ENCODE results near the gene PRICKLE2. TPM values are rescaled to one million over a fixed set of nuclear protein-coding genes. Genes with fewer than 3 reads are reported as not detected.

PRICKLE2 gene
- total and polyA plus RNA-seq, 2 experiments from 2014 or later: 1.1 to 12.5 TPM

GRCh38 chr3:64053581-64053980 lies 171.7 kb downstream of the PRICKLE2 start:
- Mint-ChIP-seq H3K9me3 (no peaks in the 10 kb centered on the region), H3K27ac (no peak overlapping the region), H3K4me3 (no peak overlapping the region), H3K4me1 (peaks cover 17% of the 10 kb centered on the region), H3K36me3 (ENCODE audit: low read depth) (no peaks in the 10 kb centered on the region), H3K27me3 (ENCODE audit: insufficient read depth, low read depth, poor library complexity) (no peaks in the 10 kb centered on the region)
- Histone ChIP-seq H3K27ac (ENCODE audit: low read depth) (no peak overlapping the region), H3K79me2 (replicated peaks; ENCODE audit: insufficient read depth) (no peaks in the 10 kb centered on the region), H3K9me2 (ENCODE audit: insufficient read depth) (no peaks in the 10 kb centered on the region), H3K36me3 (ENCODE audit: insufficient read depth) (no peaks in the 10 kb centered on the region), H3K4me2 (no peak overlapping the region), H3F3A (replicated peaks; ENCODE audit: low read depth) (no peaks in the 10 kb centered on the region), H4K20me1 (replicated peaks; ENCODE audit: insufficient read depth) (no peaks in the 10 kb centered on the region), H3K27me3 (ENCODE audit: insufficient read depth) (no peaks in the 10 kb centered on the region), H3K4me1 (ENCODE audit: insufficient read depth) (peaks cover 19% of the 10 kb centered on the region), H2AFZ (no peak overlapping the region), H3K4me3 (no peak overlapping the region)
- DNase-seq (ENCODE audit: low spot score): no peak
- ATAC-seq: no peak
- TF ChIP-seq, protein P1, sequence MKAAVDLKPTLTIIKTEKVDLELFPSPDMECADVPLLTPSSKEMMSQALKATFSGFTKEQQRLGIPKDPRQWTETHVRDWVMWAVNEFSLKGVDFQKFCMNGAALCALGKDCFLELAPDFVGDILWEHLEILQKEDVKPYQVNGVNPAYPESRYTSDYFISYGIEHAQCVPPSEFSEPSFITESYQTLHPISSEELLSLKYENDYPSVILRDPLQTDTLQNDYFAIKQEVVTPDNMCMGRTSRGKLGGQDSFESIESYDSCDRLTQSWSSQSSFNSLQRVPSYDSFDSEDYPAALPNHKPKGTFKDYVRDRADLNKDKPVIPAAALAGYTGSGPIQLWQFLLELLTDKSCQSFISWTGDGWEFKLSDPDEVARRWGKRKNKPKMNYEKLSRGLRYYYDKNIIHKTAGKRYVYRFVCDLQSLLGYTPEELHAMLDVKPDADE (IDR thresholded peaks at IDR 0.05): no peak
- TF ChIP-seq CREB1 (CRISPR knock-in tag; IDR thresholded peaks at IDR 0.05; ENCODE audit: low read depth) (no peak), POLR2AphosphoS5 (IDR thresholded peaks at IDR 0.05; ENCODE audit: low read depth) (no peak), NANOG (IDR thresholded peaks at IDR 0.05; ENCODE audit: borderline replicate concordance) (no peak), REST (IDR thresholded peaks at IDR 0.05; ENCODE audit: unreplicated experiment) (no peak), EZH2 (IDR thresholded peaks at IDR 0.05; ENCODE audit: low read depth, unreplicated experiment) (no peak), STAT1 (IDR thresholded peaks at IDR 0.05; ENCODE audit: unreplicated experiment) (no peak), JUNB (IDR thresholded peaks at IDR 0.05; ENCODE audit: unreplicated experiment) (no peak), EZH2phosphoT487 (IDR thresholded peaks at IDR 0.05; ENCODE audit: unreplicated experiment) (no peak), CTCF (conservative IDR thresholded peaks at IDR 0.05; ENCODE audit: low read depth in 2 of 2) (no peak)
- TF ChIP-seq, protein P2, sequence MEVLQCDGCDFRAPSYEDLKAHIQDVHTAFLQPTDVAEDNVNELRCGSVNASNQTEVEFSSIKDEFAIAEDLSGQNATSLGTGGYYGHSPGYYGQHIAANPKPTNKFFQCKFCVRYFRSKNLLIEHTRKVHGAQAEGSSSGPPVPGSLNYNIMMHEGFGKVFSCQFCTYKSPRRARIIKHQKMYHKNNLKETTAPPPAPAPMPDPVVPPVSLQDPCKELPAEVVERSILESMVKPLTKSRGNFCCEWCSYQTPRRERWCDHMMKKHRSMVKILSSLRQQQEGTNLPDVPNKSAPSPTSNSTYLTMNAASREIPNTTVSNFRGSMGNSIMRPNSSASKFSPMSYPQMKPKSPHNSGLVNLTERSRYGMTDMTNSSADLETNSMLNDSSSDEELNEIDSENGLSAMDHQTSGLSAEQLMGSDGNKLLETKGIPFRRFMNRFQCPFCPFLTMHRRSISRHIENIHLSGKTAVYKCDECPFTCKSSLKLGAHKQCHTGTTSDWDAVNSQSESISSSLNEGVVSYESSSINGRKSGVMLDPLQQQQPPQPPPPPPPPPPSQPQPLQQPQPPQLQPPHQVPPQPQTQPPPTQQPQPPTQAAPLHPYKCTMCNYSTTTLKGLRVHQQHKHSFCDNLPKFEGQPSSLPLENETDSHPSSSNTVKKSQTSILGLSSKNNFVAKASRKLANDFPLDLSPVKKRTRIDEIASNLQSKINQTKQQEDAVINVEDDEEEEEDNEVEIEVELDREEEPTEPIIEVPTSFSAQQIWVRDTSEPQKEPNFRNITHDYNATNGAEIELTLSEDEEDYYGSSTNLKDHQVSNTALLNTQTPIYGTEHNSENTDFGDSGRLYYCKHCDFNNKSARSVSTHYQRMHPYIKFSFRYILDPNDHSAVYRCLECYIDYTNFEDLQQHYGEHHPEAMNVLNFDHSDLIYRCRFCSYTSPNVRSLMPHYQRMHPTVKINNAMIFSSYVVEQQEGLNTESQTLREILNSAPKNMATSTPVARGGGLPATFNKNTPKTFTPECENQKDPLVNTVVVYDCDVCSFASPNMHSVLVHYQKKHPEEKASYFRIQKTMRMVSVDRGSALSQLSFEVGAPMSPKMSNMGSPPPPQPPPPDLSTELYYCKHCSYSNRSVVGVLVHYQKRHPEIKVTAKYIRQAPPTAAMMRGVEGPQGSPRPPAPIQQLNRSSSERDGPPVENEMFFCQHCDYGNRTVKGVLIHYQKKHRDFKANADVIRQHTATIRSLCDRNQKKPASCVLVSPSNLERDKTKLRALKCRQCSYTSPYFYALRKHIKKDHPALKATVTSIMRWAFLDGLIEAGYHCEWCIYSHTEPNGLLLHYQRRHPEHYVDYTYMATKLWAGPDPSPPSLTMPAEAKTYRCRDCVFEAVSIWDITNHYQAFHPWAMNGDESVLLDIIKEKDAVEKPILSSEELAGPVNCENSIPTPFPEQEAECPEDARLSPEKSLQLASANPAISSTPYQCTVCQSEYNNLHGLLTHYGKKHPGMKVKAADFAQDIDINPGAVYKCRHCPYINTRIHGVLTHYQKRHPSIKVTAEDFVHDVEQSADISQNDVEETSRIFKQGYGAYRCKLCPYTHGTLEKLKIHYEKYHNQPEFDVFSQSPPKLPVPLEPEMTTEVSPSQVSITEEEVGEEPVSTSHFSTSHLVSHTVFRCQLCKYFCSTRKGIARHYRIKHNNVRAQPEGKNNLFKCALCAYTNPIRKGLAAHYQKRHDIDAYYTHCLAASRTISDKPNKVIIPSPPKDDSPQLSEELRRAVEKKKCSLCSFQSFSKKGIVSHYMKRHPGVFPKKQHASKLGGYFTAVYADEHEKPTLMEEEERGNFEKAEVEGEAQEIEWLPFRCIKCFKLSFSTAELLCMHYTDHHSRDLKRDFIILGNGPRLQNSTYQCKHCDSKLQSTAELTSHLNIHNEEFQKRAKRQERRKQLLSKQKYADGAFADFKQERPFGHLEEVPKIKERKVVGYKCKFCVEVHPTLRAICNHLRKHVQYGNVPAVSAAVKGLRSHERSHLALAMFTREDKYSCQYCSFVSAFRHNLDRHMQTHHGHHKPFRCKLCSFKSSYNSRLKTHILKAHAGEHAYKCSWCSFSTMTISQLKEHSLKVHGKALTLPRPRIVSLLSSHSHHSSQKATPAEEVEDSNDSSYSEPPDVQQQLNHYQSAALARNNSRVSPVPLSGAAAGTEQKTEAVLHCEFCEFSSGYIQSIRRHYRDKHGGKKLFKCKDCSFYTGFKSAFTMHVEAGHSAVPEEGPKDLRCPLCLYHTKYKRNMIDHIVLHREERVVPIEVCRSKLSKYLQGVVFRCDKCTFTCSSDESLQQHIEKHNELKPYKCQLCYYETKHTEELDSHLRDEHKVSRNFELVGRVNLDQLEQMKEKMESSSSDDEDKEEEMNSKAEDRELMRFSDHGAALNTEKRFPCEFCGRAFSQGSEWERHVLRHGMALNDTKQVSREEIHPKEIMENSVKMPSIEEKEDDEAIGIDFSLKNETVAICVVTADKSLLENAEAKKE (CRISPR knock-in tag; IDR thresholded peaks at IDR 0.05): no peak

Data from GM23338 (cell line).